HepG2 (cell line): ENCODE data around the gene KLHDC4. TPM values are rescaled to one million over a fixed set of nuclear protein-coding genes. Genes with fewer than 3 reads are reported as not detected.

ENCODE experiments used
- ASH2L ChIP-seq: fragments of 300-600, 200-600 bp; sonication (generic); IDR thresholded peaks from 2 replicates; pipeline ENCODE4 v1.7.0; 2017; ENCODE audit warnings: low read depth, mild to moderate bottlenecking, moderate library complexity, mixed read lengths, low read length; ENCODE audit not compliant: insufficient read length
- DRAP1 ChIP-seq: IDR thresholded peaks from 2 replicates; pipeline ENCODE4 v1.6.1; 2016; ENCODE audit warnings: missing genetic modification reagents, missing compliant biosample characterization
- GRHL1 ChIP-seq: sonication (generic); formaldehyde crosslinking; conservative IDR thresholded peaks from 2 replicates; pipeline ENCODE4 v1.8.0; 2022; ENCODE audit warnings: missing genetic modification reagents
- HMGXB3 ChIP-seq: sonication (generic); formaldehyde crosslinking; IDR thresholded peaks from 2 replicates; pipeline ENCODE4 v1.4.0; 2020; ENCODE audit warnings: missing genetic modification reagents, borderline replicate concordance
- HNF1B ChIP-seq: sonication (generic); formaldehyde crosslinking; IDR thresholded peaks from 2 replicates; pipeline ENCODE4 v1.5.1; 2020; ENCODE audit warnings: mild to moderate bottlenecking, moderate library complexity, missing genetic modification reagents
- HNRNPL ChIP-seq: fragments of 200-400 bp; formaldehyde crosslinking; IDR thresholded peaks from 2 replicates; pipeline ENCODE4 v1.6.1; 2017; ENCODE audit warnings: mild to moderate bottlenecking, low read depth, low read length
- REXO4 ChIP-seq: sonication (generic); formaldehyde crosslinking; IDR thresholded peaks from 2 replicates; pipeline ENCODE4 v1.8.0; 2022; ENCODE audit warnings: missing genetic modification reagents, mild to moderate bottlenecking, borderline replicate concordance
- SKI ChIP-seq: fragments of 450-650 bp; IDR thresholded peaks from one replicate; pipeline ENCODE4 v1.6.1; 2018; ENCODE audit warnings: mild to moderate bottlenecking; ENCODE audit not compliant: partially characterized antibody
- ZNF414 ChIP-seq: sonication (generic); formaldehyde crosslinking; IDR thresholded peaks from 2 replicates; pipeline ENCODE4 v1.5.0; 2020; ENCODE audit warnings: missing genetic modification reagents
- ZNF577 ChIP-seq: sonication (generic); formaldehyde crosslinking; IDR thresholded peaks from 2 replicates; pipeline ENCODE4 v1.4.0; 2020; ENCODE audit warnings: mild to moderate bottlenecking, low read depth, missing genetic modification reagents, borderline replicate concordance
- ZNF710 ChIP-seq: sonication (generic); formaldehyde crosslinking; IDR thresholded peaks from 2 replicates; pipeline ENCODE4 v1.5.0; 2020; ENCODE audit warnings: mild to moderate bottlenecking, missing genetic modification reagents, borderline replicate concordance
- ZSCAN25 ChIP-seq: sonication (generic); formaldehyde crosslinking; IDR thresholded peaks from 2 replicates; pipeline ENCODE4 v1.8.0; 2022; ENCODE audit warnings: mild to moderate bottlenecking, missing genetic modification reagents
- polyA plus RNA-seq, 8 experiments: library from polyadenylated mRNA; depleted of rRNA in 3 of 8; stranded (reverse) in 7 of 8; unstranded in 1 of 8; fragments of >200 nt; fragmentation: Illumina TruSeq in 4 of 8; extraction: Trizol in 4 of 8; gene quantifications; 2 replicates each; pipeline versions ENCODE4 v1.2.1 to v1.2.3, GENCODE V29; 2011 to 2016; ENCODE audit warnings: low read depth in 4 of 8, missing spikeins in 1 of 8, mixed read lengths in 1 of 8; ENCODE audit not compliant: insufficient read depth in 1 of 8
- total RNA-seq, 5 experiments: library from RNA; depleted of rRNA; stranded (reverse); fragments of >200 nt; fragmentation: Illumina TruSeq; extraction: Trizol; gene quantifications; 2 replicates each; pipeline ENCODE4 v1.2.3, GENCODE V29; 2016; ENCODE audit warnings: low read depth in 1 of 5
- TF ChIP-seq, protein P1 (sequence below): sonication (generic); formaldehyde crosslinking; IDR thresholded peaks from 2 replicates; pipeline ENCODE4 v1.5.0; 2020; ENCODE audit warnings: mild to moderate bottlenecking, missing genetic modification reagents

The KLHDC4 gene
- total and polyA plus RNA-seq, 2 of the 13 experiments (the other 11 are each of a cell fraction or from before 2014, with no cell fraction given) = 18.7 to 31.8 TPM

GRCh38 chr16:87765776-87766484 lies at the start of gene KLHDC4 (continued):
- TF ChIP-seq, protein P1, sequence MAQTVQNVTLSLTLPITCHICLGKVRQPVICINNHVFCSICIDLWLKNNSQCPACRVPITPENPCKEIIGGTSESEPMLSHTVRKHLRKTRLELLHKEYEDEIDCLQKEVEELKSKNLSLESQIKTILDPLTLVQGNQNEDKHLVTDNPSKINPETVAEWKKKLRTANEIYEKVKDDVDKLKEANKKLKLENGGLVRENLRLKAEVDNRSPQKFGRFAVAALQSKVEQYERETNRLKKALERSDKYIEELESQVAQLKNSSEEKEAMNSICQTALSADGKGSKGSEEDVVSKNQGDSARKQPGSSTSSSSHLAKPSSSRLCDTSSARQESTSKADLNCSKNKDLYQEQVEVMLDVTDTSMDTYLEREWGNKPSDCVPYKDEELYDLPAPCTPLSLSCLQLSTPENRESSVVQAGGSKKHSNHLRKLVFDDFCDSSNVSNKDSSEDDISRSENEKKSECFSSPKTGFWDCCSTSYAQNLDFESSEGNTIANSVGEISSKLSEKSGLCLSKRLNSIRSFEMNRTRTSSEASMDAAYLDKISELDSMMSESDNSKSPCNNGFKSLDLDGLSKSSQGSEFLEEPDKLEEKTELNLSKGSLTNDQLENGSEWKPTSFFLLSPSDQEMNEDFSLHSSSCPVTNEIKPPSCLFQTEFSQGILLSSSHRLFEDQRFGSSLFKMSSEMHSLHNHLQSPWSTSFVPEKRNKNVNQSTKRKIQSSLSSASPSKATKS (CRISPR knock-in tag) = no peak
- TF ChIP-seq GRHL1 (CRISPR knock-in tag) (no peak), REXO4 (CRISPR knock-in tag) (no peak), SKI (peak; percentile 18), ASH2L (peak; percentile 92), ZNF710 (CRISPR knock-in tag) (peak; percentile 75; the same call in 1 of the 2 replicates), ZSCAN25 (CRISPR knock-in tag) (peak; percentile 99), HNF1B (CRISPR knock-in tag) (peak; percentile 89), DRAP1 (CRISPR knock-in tag) (peak; percentile 66; the same call in 1 of the 2 replicates), ZNF414 (CRISPR knock-in tag) (no peak), HNRNPL (no peak; the same call in 1 of the 2 replicates), HMGXB3 (0 out of 2 replicates have a peak, but pooled peaks have one; percentile 43), ZNF577 (CRISPR knock-in tag) (no peak)
